ENCODE measurements around the gene OR51B2. TPM values are rescaled to one million over a fixed set of nuclear protein-coding genes. Genes with fewer than 3 reads are reported as not detected.

OR51B2 gene, protein sequence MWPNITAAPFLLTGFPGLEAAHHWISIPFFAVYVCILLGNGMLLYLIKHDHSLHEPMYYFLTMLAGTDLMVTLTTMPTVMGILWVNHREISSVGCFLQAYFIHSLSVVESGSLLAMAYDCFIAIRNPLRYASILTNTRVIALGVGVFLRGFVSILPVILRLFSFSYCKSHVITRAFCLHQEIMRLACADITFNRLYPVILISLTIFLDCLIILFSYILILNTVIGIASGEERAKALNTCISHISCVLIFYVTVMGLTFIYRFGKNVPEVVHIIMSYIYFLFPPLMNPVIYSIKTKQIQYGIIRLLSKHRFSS
- not detected in 2 replicates for total RNA-seq

DNA sequence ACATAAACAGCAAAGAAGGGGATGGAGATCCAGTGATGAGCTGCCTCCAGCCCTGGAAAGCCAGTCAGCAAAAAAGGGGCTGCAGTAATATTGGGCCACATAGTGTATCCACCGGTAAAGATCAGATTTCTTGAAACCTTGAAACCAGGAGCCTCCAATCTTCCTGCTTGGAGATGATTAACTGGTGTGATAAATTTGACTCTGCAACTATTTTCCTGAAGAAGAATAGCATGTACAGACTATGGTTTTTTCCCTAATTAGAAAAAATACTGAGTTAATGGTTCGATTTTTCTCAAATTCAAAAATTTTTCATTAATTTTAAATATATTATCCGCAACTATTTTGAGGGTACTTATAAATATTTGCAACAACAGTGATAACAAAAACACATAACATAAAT lies at the start of gene OR51B2:
Gene OR51B2 (minus strand): TSS at position 101 of the 400 bp plus-strand sequence. CDS start 0 bp downstream, at position 101.

DNA sequence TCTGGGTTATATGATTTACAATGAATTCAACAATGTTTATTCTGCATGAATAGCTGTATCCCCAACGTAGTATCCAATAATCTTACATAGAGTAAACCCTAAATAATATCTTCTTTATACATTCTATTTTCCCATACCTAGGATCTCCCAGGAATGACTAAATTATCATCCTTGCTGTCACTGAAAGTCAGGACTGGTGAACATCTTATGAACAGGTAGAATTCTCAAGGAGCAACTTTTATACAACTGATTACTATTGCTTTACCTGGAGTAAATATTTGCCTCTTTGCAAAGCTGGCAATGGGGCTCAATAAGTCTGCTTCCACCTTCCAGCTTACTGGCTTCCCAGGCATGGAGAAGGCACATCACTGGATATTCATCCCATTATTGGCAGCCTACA lies 27.1 kb upstream of the OR51B2 start, which contains the start of gene OR51B6:
Gene OR51B6 (plus strand): TSS at position 301 of the 400 bp plus-strand sequence. CDS start 0 bp downstream, at position 301.

DNA sequence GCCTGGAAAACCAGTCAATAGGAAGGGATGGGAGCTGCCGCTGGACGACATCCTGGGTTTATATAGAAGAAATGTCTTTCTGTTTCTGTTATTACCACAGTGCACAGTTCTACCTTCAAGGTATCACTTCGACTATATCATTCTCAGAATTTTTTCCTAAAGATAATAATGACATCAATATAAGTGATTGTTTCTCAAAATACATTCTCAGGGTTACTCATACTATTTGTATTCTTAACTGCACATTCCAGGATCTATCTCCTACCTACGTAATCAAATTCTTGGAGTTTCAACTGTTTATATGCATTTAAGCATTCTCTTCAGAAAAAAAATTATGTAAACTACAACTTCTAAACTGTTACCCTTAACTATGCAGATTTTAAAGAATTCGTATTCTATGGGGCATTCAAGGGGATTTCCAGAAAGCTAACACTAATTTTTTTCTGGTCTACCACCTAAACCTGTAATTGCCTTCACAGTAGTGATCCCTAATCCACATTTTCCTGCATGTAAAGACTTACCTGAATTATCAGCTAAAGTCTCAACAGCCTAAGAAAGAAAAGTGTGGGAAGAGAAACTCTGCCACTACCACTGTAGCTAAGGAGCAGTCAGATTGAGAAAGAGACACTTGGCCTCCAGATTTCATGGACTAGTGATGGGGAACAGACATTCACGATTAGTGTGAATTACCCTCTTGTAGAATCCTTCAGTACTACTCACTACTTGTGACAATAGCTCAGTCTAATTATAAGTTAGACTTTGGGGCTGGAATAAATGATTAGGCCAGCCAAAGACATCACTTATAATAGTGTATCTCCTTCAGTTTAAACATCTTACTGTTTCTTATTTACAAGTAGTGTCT lies 19.6 kb upstream of the OR51B2 start, which contains the start of gene OR51B5:
Gene OR51B5 (minus strand): TSS at position 51 of the 862 bp plus-strand sequence. CDS start 0 bp downstream, at position 51.

DNA sequence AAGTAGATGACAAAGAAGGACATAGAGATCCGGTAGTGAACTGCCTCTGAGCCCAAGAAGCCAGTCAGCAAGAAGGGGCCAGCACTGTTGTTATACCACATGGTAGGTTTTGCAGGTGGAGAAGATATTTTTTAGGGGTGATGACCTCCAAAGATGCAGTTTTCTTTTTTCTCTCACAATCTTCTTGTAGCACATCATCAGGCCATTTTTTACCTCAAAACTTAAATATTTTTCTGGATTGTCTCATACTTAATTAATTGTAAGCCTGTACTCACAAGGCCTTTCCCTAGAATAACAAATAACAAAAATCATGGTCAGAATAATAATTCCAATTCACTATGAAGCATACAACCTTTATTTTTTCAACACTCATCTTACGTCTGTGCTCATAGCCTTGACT lies 22.3 kb downstream of the OR51B2 start, which contains the start of gene OR51B4:
Gene OR51B4 (minus strand): TSS at position 101 of the 400 bp plus-strand sequence. CDS start 0 bp downstream, at position 101.

Other genes starting within 250 kb of the OR51B2 start
- not detected in 2 replicates for gene OR52A5, start 185.9 kb downstream of the OR51B2 start, total RNA-seq
- gene OR52A1, start 169.5 kb downstream of the OR51B2 start, total RNA-seq = not detected in 2 replicates
- not detected in 2 replicates for gene OR51V1, start 123.6 kb downstream of the OR51B2 start, total RNA-seq
- gene HBB, start 97.2 kb downstream of the OR51B2 start, total RNA-seq = not detected in 2 replicates
- not detected in 2 replicates for gene HBD, start 89.8 kb downstream of the OR51B2 start, total RNA-seq
- gene HBG1, start 74.4 kb downstream of the OR51B2 start, total RNA-seq = not detected in 2 replicates
- gene HBG2, start 69.5 kb downstream of the OR51B2 start, total RNA-seq = not detected in 2 replicates
- gene HBE1, start 54.4 kb downstream of the OR51B2 start, total RNA-seq = not detected in 2 replicates
- not detected in 2 replicates for gene OR51B4, start 22.4 kb downstream of the OR51B2 start, total RNA-seq
- not detected in 2 replicates for gene OR51B5, start 19.2 kb upstream of the OR51B2 start, total RNA-seq
- not detected in 2 replicates for gene OR51B6, start 27.2 kb upstream of the OR51B2 start, total RNA-seq
- gene OR51M1, start 59.5 kb upstream of the OR51B2 start, total RNA-seq = not detected in 2 replicates
- gene OR51Q1, start 97.8 kb upstream of the OR51B2 start, total RNA-seq = not detected in 2 replicates
- gene OR51I1, start 117.2 kb upstream of the OR51B2 start, total RNA-seq = not detected in 2 replicates
- gene OR51I2, start 125.0 kb upstream of the OR51B2 start, total RNA-seq = not detected in 2 replicates
- gene OR52D1, start 164.4 kb upstream of the OR51B2 start, total RNA-seq = not detected in 2 replicates
- not detected in 2 replicates for gene UBQLN3, start 185.7 kb upstream of the OR51B2 start, total RNA-seq
- gene UBQLNL, start 192.4 kb upstream of the OR51B2 start, total RNA-seq = not detected in 2 replicates
- gene OR52H1, start 224.2 kb upstream of the OR51B2 start, total RNA-seq = not detected in 2 replicates

Data from airway epithelial cell (primary cell).